SU-DHL-6 (cell line): Measurements from ENCODE around the gene DNAJC27.
A peak's percentile ranks its signal among the peaks of the same experiment; 100 is the strongest.

Source experiments
- H2AFZ ChIP-seq: fragments of 200-600 bp; sonication (generic); 2 replicates; pipeline ENCODE4 v1.6.1; 2014; ENCODE audit warnings: low read depth, mild to moderate bottlenecking, moderate library complexity, mixed read lengths, antibody characterized with exemption, low read length; ENCODE audit not compliant: severe bottlenecking
- H3F3A ChIP-seq: fragments of 200-600 bp; shearing (Covaris generic); 2 replicates; pipeline ENCODE4 v1.6.0; 2016; ENCODE audit warnings: antibody characterized with exemption, mild to moderate bottlenecking; ENCODE audit not compliant: insufficient read depth
- H3K27ac ChIP-seq: fragments of 200-600 bp; sonication (generic); 2 replicates; pipeline ENCODE4 v1.5.1; 2016; ENCODE audit warnings: low read depth, mild to moderate bottlenecking, low read length, moderate library complexity, mixed read lengths
- H3K27me3 ChIP-seq: fragments of 200-600 bp; sonication (generic), shearing (Covaris generic); 2 replicates; pipeline ENCODE4 v1.6.0; 2014; ENCODE audit warnings: mild to moderate bottlenecking, low read length
- H3K36me3 ChIP-seq: fragments of 200-600 bp; sonication (generic); 2 replicates; pipeline ENCODE4 v1.6.1; 2014; ENCODE audit warnings: mild to moderate bottlenecking, low read length, mixed read lengths
- H3K4me2 ChIP-seq: fragments of 300-600, 200-600 bp; shearing (Covaris generic), sonication (generic); 2 replicates; pipeline ENCODE4 v1.6.0; 2014; ENCODE audit warnings: low read length, low read depth, mild to moderate bottlenecking; ENCODE audit not compliant: poor library complexity, severe bottlenecking
- H3K4me3 ChIP-seq: fragments of 200-600 bp; sonication (generic); 2 replicates; pipeline ENCODE4 v1.5.1; 2014; ENCODE audit warnings: antibody characterized with exemption, low read length, mild to moderate bottlenecking, mixed read lengths; ENCODE audit not compliant: insufficient read depth, poor library complexity, severe bottlenecking
- H3K79me2 ChIP-seq: fragments of 200-600 bp; sonication (generic); 2 replicates; pipeline ENCODE4 v1.6.1; 2014; ENCODE audit warnings: mild to moderate bottlenecking, low read length, moderate library complexity; ENCODE audit not compliant: insufficient read depth
- H3K9ac ChIP-seq: fragments of 200-600 bp; sonication (generic); 2 replicates; pipeline ENCODE4 v1.7.0; 2014; ENCODE audit warnings: mild to moderate bottlenecking, low read length
- H3K9me2 ChIP-seq: fragments of 200-600 bp; sonication (generic); replicated peaks from 2 replicates; pipeline ENCODE4 v1.6.1; 2014; ENCODE audit warnings: low read length; ENCODE audit not compliant: insufficient read depth
- H3K9me3 ChIP-seq: fragments of 200-600 bp; sonication (generic); 2 replicates; pipeline ENCODE4 v1.6.1; 2014; ENCODE audit warnings: low read length, mixed read lengths; ENCODE audit not compliant: insufficient read depth
- H4K20me1 ChIP-seq: fragments of 200-600 bp; sonication (generic); 2 replicates; pipeline ENCODE4 v1.6.1; 2014; ENCODE audit warnings: low read depth, mild to moderate bottlenecking, antibody characterized with exemption, low read length, moderate library complexity, mixed read lengths
- EZH2phosphoT487 ChIP-seq: fragments of 200-600 bp; sonication (generic), shearing (Covaris generic); conservative IDR thresholded peaks from 2 replicates; pipeline ENCODE4 v1.6.1; 2018; ENCODE audit warnings: mild to moderate bottlenecking, antibody characterized with exemption, low read length, moderate library complexity, mixed read lengths
- TF ChIP-seq, protein P1 (sequence below): fragments of 200-600 bp; sonication (generic); IDR thresholded peaks from one replicate; pipeline ENCODE4 v1.5.1; 2017; ENCODE audit warnings: antibody characterized with exemption, mild to moderate bottlenecking, low read length, moderate library complexity; ENCODE audit not compliant: insufficient read depth, poor library complexity, severe bottlenecking

Gene DNAJC27

DNA sequence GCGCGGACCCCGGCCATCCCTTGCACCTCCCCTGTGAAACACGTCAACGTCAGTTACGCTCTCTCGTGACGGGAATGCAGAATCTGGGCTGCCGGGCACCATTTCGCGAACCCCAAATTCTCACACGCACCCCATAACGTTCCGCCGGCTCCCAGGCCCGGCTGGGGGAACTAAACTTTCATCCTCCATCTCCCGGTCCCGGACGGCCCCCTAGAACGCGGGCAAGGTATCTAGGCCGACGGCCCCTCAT is 544 bp downstream of the DNAJC27 start:
- H4K20me1 ChIP-seq = no peaks in the 10 kb centered on the region
- H3K9me2 ChIP-seq = no peaks in the 10 kb centered on the region
- peaks cover 10% of the 10 kb centered on the region; the same call in 1 of the 2 replicates for H3F3A ChIP-seq
- peak overlapping the region; percentile 86 for H3K27ac ChIP-seq
- no peaks in the 10 kb centered on the region for H3K27me3 ChIP-seq
- TF ChIP-seq, protein P1, sequence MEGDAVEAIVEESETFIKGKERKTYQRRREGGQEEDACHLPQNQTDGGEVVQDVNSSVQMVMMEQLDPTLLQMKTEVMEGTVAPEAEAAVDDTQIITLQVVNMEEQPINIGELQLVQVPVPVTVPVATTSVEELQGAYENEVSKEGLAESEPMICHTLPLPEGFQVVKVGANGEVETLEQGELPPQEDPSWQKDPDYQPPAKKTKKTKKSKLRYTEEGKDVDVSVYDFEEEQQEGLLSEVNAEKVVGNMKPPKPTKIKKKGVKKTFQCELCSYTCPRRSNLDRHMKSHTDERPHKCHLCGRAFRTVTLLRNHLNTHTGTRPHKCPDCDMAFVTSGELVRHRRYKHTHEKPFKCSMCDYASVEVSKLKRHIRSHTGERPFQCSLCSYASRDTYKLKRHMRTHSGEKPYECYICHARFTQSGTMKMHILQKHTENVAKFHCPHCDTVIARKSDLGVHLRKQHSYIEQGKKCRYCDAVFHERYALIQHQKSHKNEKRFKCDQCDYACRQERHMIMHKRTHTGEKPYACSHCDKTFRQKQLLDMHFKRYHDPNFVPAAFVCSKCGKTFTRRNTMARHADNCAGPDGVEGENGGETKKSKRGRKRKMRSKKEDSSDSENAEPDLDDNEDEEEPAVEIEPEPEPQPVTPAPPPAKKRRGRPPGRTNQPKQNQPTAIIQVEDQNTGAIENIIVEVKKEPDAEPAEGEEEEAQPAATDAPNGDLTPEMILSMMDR = no peak
- no peak for TF ChIP-seq EZH2phosphoT487
- no peaks in the 10 kb centered on the region for H3K9me3 ChIP-seq
- peak overlapping the region; percentile 90 for H3K9ac ChIP-seq
- peak overlapping the region; percentile 96 for H3K4me3 ChIP-seq
- peak overlapping the region; percentile 98 for H2AFZ ChIP-seq
- peaks cover 7% of the 10 kb centered on the region for H3K79me2 ChIP-seq
- H3K4me2 ChIP-seq = peak overlapping the region; percentile 94
- no peaks in the 10 kb centered on the region for H3K36me3 ChIP-seq

GRCh38 chr2:24970483-24971285 is 1.1 kb downstream of the DNAJC27 start:
- TF ChIP-seq, protein P1 = no peak
- no peak for TF ChIP-seq EZH2phosphoT487
- Histone ChIP-seq H4K20me1 (no peaks in the 10 kb centered on the region), H3K27me3 (no peaks in the 10 kb centered on the region), H3K79me2 (peaks cover 7% of the 10 kb centered on the region), H3K4me3 (peak overlapping the region; percentile 96), H3K9me3 (no peaks in the 10 kb centered on the region), H3K9me2 (no peaks in the 10 kb centered on the region), H3K9ac (peak overlapping the region; percentile 90), H3K27ac (peak overlapping the region; percentile 86), H3F3A (peaks cover 10% of the 10 kb centered on the region; the same call in 1 of the 2 replicates), H2AFZ (peak overlapping the region; percentile 98), H3K36me3 (no peaks in the 10 kb centered on the region), H3K4me2 (peak overlapping the region; percentile 94)

- TF ChIP-seq, protein P1 = no peak
- no peak for TF ChIP-seq EZH2phosphoT487
- H3K9me3 ChIP-seq = no peaks in the 10 kb centered on the region
Measured at GRCh38 chr2:24969784-24970183, 2.0 kb downstream of the DNAJC27 start.

More at GRCh38 chr2:24969784-24970183, 2.0 kb downstream of the DNAJC27 start:
- Histone ChIP-seq H4K20me1 (no peaks in the 10 kb centered on the region), H3K4me3 (no peak overlapping the region), H3K27me3 (no peaks in the 10 kb centered on the region), H3K9ac (no peak overlapping the region), H3K27ac (no peak overlapping the region), H3K4me2 (peak overlapping the region; percentile 10), H2AFZ (no peak overlapping the region), H3K9me2 (no peaks in the 10 kb centered on the region), H3K79me2 (peaks cover 7% of the 10 kb centered on the region), H3F3A (peaks cover 10% of the 10 kb centered on the region; the same call in 1 of the 2 replicates), H3K36me3 (no peaks in the 10 kb centered on the region)
